Calu3 (cell line): Measurements from ENCODE around the gene ZNF740. TPM values are rescaled to one million over a fixed set of nuclear protein-coding genes. Genes with fewer than 3 reads are reported as not detected.

Source experiments
- BruUV-seq: library from RNA; stranded (reverse); fragments of 400-500 nt; replicated peaks from 2 replicates; lab custom pipeline; 2021; lab: Mats Ljungman, UMichigan
- CTCF ChIA-PET: fragments of 300-600 bp; sonication (Branson Sonifier 250); formaldehyde crosslinking; loops from one replicate; lab custom pipeline; 2022; ENCODE audit warnings: antibody characterized with exemption; lab: Charles Lee
- DNase-seq: peaks from one replicate; pipeline ENCODE4 v3.0.0; 2022
- H3K27ac Mint-ChIP-seq: one replicate; pipeline ENCODE4 v1.8.0; 2022; ENCODE audit warnings: mixed read lengths; ENCODE audit not compliant: unreplicated experiment
- H3K27me3 Mint-ChIP-seq: one replicate; pipeline ENCODE4 v1.8.0; 2022; ENCODE audit warnings: mixed read lengths; ENCODE audit not compliant: unreplicated experiment
- H3K36me3 Mint-ChIP-seq: one replicate; pipeline ENCODE4 v1.8.0; 2022; ENCODE audit warnings: mild to moderate bottlenecking, moderate library complexity, mixed read lengths; ENCODE audit not compliant: insufficient read depth, unreplicated experiment
- H3K4me1 Mint-ChIP-seq: one replicate; pipeline ENCODE4 v1.8.0; 2022; ENCODE audit warnings: mild to moderate bottlenecking, low read depth, mixed read lengths; ENCODE audit not compliant: unreplicated experiment
- H3K4me3 Mint-ChIP-seq: one replicate; pipeline ENCODE4 v1.8.0; 2022; ENCODE audit warnings: mild to moderate bottlenecking, low read depth, moderate library complexity, mixed read lengths; ENCODE audit not compliant: unreplicated experiment
- H3K9me3 Mint-ChIP-seq: one replicate; pipeline ENCODE4 v1.8.0; 2022; ENCODE audit warnings: low read depth, mixed read lengths; ENCODE audit not compliant: unreplicated experiment
- intact Hi-C: fragments of 100-400 bp; cut with micrococcal nuclease; formaldehyde crosslinking; loops from one replicate; pipeline ENCODE4 v1.10.0; 2022; ENCODE audit not compliant: unreplicated experiment
- total RNA-seq: library from RNA; stranded (reverse); gene quantifications from 2 replicates; pipeline ENCODE4 v1.2.3, GENCODE V29; 2022
- TF ChIP-seq, protein P1 (sequence below): fragments of 200-600 bp; IDR thresholded peaks from one replicate; pipeline ENCODE4 v1.8.0; 2022; ENCODE audit warnings: antibody characterized with exemption; ENCODE audit not compliant: unreplicated experiment

Gene ZNF740
- total RNA-seq, 1 experiment from 2014 or later = 32.7 TPM

DNA sequence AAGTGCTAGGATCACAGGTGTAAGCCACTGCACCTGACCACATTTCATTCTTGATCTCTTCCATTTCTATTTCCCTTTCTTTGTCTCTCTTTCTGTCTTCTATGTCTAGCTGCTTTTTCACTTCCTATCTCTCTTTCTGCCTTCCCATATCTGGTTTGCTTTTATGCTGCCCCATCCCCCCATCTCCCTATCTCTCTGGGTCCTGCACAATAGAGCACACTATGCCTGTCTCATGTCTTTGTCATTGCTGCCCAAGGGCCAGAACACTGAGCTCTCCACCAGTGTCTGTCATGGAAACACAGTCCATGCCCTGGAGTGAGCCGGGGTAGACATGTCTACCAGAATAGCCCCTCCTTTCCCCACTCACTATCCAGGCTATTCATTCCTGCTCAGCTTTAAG lies 63.8 kb downstream of the ZNF740 start:
- BruUV-seq = no TSS peak
- Mint-ChIP-seq H3K9me3 (no peaks in the 10 kb centered on the region), H3K27ac (no peak overlapping the region), H3K4me3 (no peak overlapping the region), H3K36me3 (no peaks in the 10 kb centered on the region), H3K4me1 (peaks cover 7% of the 10 kb centered on the region), H3K27me3 (peaks cover 51% of the 10 kb centered on the region)
- TF ChIP-seq, protein P1, sequence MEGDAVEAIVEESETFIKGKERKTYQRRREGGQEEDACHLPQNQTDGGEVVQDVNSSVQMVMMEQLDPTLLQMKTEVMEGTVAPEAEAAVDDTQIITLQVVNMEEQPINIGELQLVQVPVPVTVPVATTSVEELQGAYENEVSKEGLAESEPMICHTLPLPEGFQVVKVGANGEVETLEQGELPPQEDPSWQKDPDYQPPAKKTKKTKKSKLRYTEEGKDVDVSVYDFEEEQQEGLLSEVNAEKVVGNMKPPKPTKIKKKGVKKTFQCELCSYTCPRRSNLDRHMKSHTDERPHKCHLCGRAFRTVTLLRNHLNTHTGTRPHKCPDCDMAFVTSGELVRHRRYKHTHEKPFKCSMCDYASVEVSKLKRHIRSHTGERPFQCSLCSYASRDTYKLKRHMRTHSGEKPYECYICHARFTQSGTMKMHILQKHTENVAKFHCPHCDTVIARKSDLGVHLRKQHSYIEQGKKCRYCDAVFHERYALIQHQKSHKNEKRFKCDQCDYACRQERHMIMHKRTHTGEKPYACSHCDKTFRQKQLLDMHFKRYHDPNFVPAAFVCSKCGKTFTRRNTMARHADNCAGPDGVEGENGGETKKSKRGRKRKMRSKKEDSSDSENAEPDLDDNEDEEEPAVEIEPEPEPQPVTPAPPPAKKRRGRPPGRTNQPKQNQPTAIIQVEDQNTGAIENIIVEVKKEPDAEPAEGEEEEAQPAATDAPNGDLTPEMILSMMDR = no peak
- DNase-seq = no peak
- CTCF ChIA-PET = no interaction called here
- intact Hi-C loops = no loop called here

Other genes with a start within 250 kb of the ZNF740 start
- gene KRT18, start 231.6 kb upstream of the ZNF740 start, total RNA-seq = 1,777 and 1,816 TPM in 2 replicates
- 242 and 272 TPM in 2 replicates for gene EIF4B, start 174.3 kb upstream of the ZNF740 start, total RNA-seq
- 1.3 and 4.7 TPM in 2 replicates for gene TNS2, start 130.7 kb upstream of the ZNF740 start, total RNA-seq
- 12.9 and 14.6 TPM in 2 replicates for gene SPRYD3, start 101.3 kb upstream of the ZNF740 start, total RNA-seq
- 25.4 and 67.0 TPM in 2 replicates for gene IGFBP6, start 83.1 kb upstream of the ZNF740 start, total RNA-seq
- gene SOAT2, start 77.2 kb upstream of the ZNF740 start, total RNA-seq = not detected in 2 replicates
- gene CSAD, start 203 bp downstream of the ZNF740 start, total RNA-seq = 12.2 and 24.0 TPM in 2 replicates
- gene ITGB7, start 26.5 kb downstream of the ZNF740 start, total RNA-seq = 4.3 and 5.0 TPM in 2 replicates
- 36.7 and 43.0 TPM in 2 replicates for gene RARG, start 51.5 kb downstream of the ZNF740 start, total RNA-seq
- gene ESPL1, start 87.6 kb downstream of the ZNF740 start, total RNA-seq = 24.3 and 31.1 TPM in 2 replicates
- 178 and 185 TPM in 2 replicates for gene PFDN5, start 114.8 kb downstream of the ZNF740 start, total RNA-seq
- 29.7 and 32.4 TPM in 2 replicates for gene MYG1, start 119.0 kb downstream of the ZNF740 start, total RNA-seq
- 31.0 and 33.6 TPM in 2 replicates for gene AAAS, start 140.9 kb downstream of the ZNF740 start, total RNA-seq
- gene SP7, start 155.6 kb downstream of the ZNF740 start, total RNA-seq = not detected in 2 replicates
- gene SP1, start 199.5 kb downstream of the ZNF740 start, total RNA-seq = 52.5 and 58.0 TPM in 2 replicates
- not detected in 2 replicates for gene AMHR2, start 243.1 kb downstream of the ZNF740 start, total RNA-seq